HEK293 (cell line): Measurements from ENCODE around the gene TMC6.
A peak's percentile ranks its signal among the peaks of the same experiment; 100 is the strongest.

Source experiments
- CTCF ChIA-PET: fragments of 350-600 bp; formaldehyde crosslinking; extraction: SDS; loops from one replicate; lab custom pipeline; 2021; ENCODE audit warnings: antibody characterized with exemption; lab: Yijun Ruan, JAX
- POLR2A ChIA-PET: fragments of 300-600 bp; formaldehyde crosslinking; extraction: SDS; loops from one replicate; lab custom pipeline; 2020; ENCODE audit warnings: antibody characterized with exemption, inconsistent platforms; lab: Yijun Ruan, JAX
- H3K27ac ChIP-seq: fragments of 200-500 bp; sonication (Bioruptor generic); 2 replicates; pipeline ENCODE4 v1.5.1; 2014; ENCODE audit warnings: low read depth, low read length, control low read depth, inconsistent platforms; ENCODE audit errors: extremely low read depth
- H3K36me3 ChIP-seq, 2 experiments: fragments of 200-500 bp in 1 of 2; sonication (Bioruptor generic) in 1 of 2; 1 replicate in 1 of 2; 2 replicates in 1 of 2; pipeline ENCODE4 v1.5.1; 2014 to 2017; ENCODE audit warnings: inconsistent platforms in 2 of 2, low read length in 2 of 2; ENCODE audit not compliant: control insufficient read depth in 2 of 2, insufficient read depth in 1 of 2
- H3K4me1 ChIP-seq: fragments of 200-500 bp; sonication (Bioruptor generic); 2 replicates; pipeline ENCODE4 v1.5.1; 2014; ENCODE audit warnings: mild to moderate bottlenecking, low read length, inconsistent platforms; ENCODE audit not compliant: control insufficient read depth, insufficient read depth
- H3K4me3 ChIP-seq: 2 replicates; pipeline ENCODE4 v1.5.1; 2011; ENCODE audit warnings: low read depth, mild to moderate bottlenecking, control low read depth, low read length, moderate library complexity
- H3K9me3 ChIP-seq: fragments of 200-500 bp; sonication (Bioruptor generic); 2 replicates; pipeline ENCODE4 v1.5.1; 2014; ENCODE audit warnings: low read depth, low read length, inconsistent platforms; ENCODE audit not compliant: control insufficient read depth, insufficient read depth
- BCL11A ChIP-seq: fragments of 450-650 bp; formaldehyde crosslinking; IDR thresholded peaks from 2 replicates; pipeline ENCODE4 v1.5.1; 2016; ENCODE audit warnings: low read depth, missing biosample characterization, missing genetic modification characterization
- GLIS1 ChIP-seq: fragments of 450-650 bp; formaldehyde crosslinking; IDR thresholded peaks from 2 replicates; pipeline ENCODE4 v1.5.1; 2016; ENCODE audit warnings: missing biosample characterization, missing genetic modification characterization
- GLIS2 ChIP-seq: fragments of 450-650 bp; formaldehyde crosslinking; IDR thresholded peaks from 2 replicates; pipeline ENCODE4 v1.5.1; 2016; ENCODE audit warnings: missing biosample characterization, missing genetic modification characterization
- PBX3 ChIP-seq: sonication (generic); formaldehyde crosslinking; IDR thresholded peaks from 2 replicates; pipeline ENCODE4 v1.8.1; 2022; ENCODE audit warnings: mild to moderate bottlenecking, moderate library complexity, missing genetic modification reagents
- SP2 ChIP-seq: fragments of 450-650 bp; formaldehyde crosslinking; IDR thresholded peaks from 2 replicates; pipeline ENCODE4 v1.5.1; 2016; ENCODE audit warnings: missing biosample characterization, missing genetic modification characterization
- ZBTB20 ChIP-seq: fragments of 450-650 bp; formaldehyde crosslinking; IDR thresholded peaks from 2 replicates; pipeline ENCODE4 v1.5.1; 2016; ENCODE audit warnings: missing biosample characterization, missing genetic modification characterization
- ZBTB8A ChIP-seq: fragments of 450-650 bp; formaldehyde crosslinking; IDR thresholded peaks from 2 replicates; pipeline ENCODE4 v1.5.1; 2016; ENCODE audit warnings: missing biosample characterization, missing genetic modification characterization
- ZFP37 ChIP-seq: fragments of 450-650 bp; formaldehyde crosslinking; IDR thresholded peaks from 2 replicates; pipeline ENCODE4 v1.5.1; 2016; ENCODE audit warnings: missing biosample characterization, missing genetic modification characterization
- ZNF10 ChIP-seq: fragments of 450-650 bp; formaldehyde crosslinking; IDR thresholded peaks from 2 replicates; pipeline ENCODE4 v1.5.1; 2017; ENCODE audit warnings: missing biosample characterization, missing genetic modification characterization
- ZNF132 ChIP-seq: fragments of 450-650 bp; formaldehyde crosslinking; IDR thresholded peaks from 2 replicates; pipeline ENCODE4 v1.5.1; 2017; ENCODE audit warnings: missing biosample characterization, missing genetic modification characterization, borderline replicate concordance
- ZNF16 ChIP-seq: fragments of 450-650 bp; formaldehyde crosslinking; IDR thresholded peaks from 2 replicates; pipeline ENCODE4 v1.5.1; 2016; ENCODE audit warnings: low read depth, missing biosample characterization, missing genetic modification characterization
- ZNF175 ChIP-seq: fragments of 450-650 bp; formaldehyde crosslinking; IDR thresholded peaks from 2 replicates; pipeline ENCODE4 v1.5.1; 2016; ENCODE audit warnings: missing biosample characterization, missing genetic modification characterization
- ZNF391 ChIP-seq: fragments of 450-650 bp; formaldehyde crosslinking; IDR thresholded peaks from 2 replicates; pipeline ENCODE4 v1.5.1; 2016; ENCODE audit warnings: low read depth, missing biosample characterization, missing genetic modification characterization, borderline replicate concordance
- ZNF404 ChIP-seq: fragments of 450-650 bp; formaldehyde crosslinking; IDR thresholded peaks from 2 replicates; pipeline ENCODE4 v1.5.1; 2017; ENCODE audit warnings: missing biosample characterization, missing genetic modification characterization
- ZNF626 ChIP-seq: fragments of 450-650 bp; sonication (Bioruptor Pico); formaldehyde crosslinking; IDR thresholded peaks from 2 replicates; pipeline ENCODE4 v1.5.1; 2018; ENCODE audit warnings: missing biosample characterization, missing genetic modification characterization, inconsistent platforms
- ZNF629 ChIP-seq: fragments of 450-650 bp; formaldehyde crosslinking; IDR thresholded peaks from 2 replicates; pipeline ENCODE4 v1.5.1; 2017; ENCODE audit warnings: missing biosample characterization, missing genetic modification characterization
- ZNF670 ChIP-seq: fragments of 450-650 bp; formaldehyde crosslinking; IDR thresholded peaks from 2 replicates; pipeline ENCODE4 v1.5.1; 2016; ENCODE audit warnings: missing biosample characterization, missing genetic modification characterization, low read depth
- ZNF677 ChIP-seq: fragments of 450-650 bp; IDR thresholded peaks from 2 replicates; pipeline ENCODE4 v1.5.0; 2018; ENCODE audit warnings: missing biosample characterization, mild to moderate bottlenecking, missing genetic modification characterization, moderate library complexity
- ZNF707 ChIP-seq: fragments of 450-650 bp; formaldehyde crosslinking; IDR thresholded peaks from 2 replicates; pipeline ENCODE4 v1.5.1; 2016; ENCODE audit warnings: missing biosample characterization, missing genetic modification characterization
- ZNF777 ChIP-seq: fragments of 450-650 bp; formaldehyde crosslinking; IDR thresholded peaks from 2 replicates; pipeline ENCODE4 v1.5.1; 2017; ENCODE audit warnings: missing biosample characterization, missing genetic modification characterization, borderline replicate concordance
- TF ChIP-seq, protein P1 (sequence below): fragments of 450-650 bp; formaldehyde crosslinking; IDR thresholded peaks from 2 replicates; pipeline ENCODE4 v1.5.1; 2016; ENCODE audit warnings: missing biosample characterization, missing genetic modification characterization
- TF ChIP-seq, protein P2 (sequence below): fragments of 450-650 bp; formaldehyde crosslinking; IDR thresholded peaks from 2 replicates; pipeline ENCODE4 v1.5.1; 2016; ENCODE audit warnings: missing biosample characterization, missing genetic modification characterization

TMC6 gene

GRCh38 chr17:78127239-78127887, 1.2 kb downstream of the TMC6 start:
- CTCF ChIA-PET, result interaction anchor here (0.6 to 2.2 kb wide), 11 partner anchors 10 to 1446 kb away, joined by 3 to 13 read pairs (median 3); partner anchors contain the start of genes AFMID and TK1
- Histone ChIP-seq H3K4me3 (no peak overlapping the region), H3K36me3 (peaks cover 7 to 18% of the 10 kb centered on the region in 2 experiments; a peak in 2 of 3 replicates), H3K9me3 (no peaks in the 10 kb centered on the region), H3K4me1 (peaks cover 6% of the 10 kb centered on the region; the same call in 1 of the 2 replicates), H3K27ac (no peak overlapping the region; the same call in 1 of the 2 replicates)
- POLR2A ChIA-PET, result interaction anchor here (0.5 to 2.1 kb wide), 3 partner anchors 13 to 153 kb away, joined by 5 to 13 read pairs (median 8); no protein-coding TSS in a partner anchor
- TF ChIP-seq ZBTB20 (tag by site-specific recombination) (peak; percentile 17; the same call in 1 of the 2 replicates), ZNF777 (tag by site-specific recombination) (no peak), GLIS2 (tag by site-specific recombination) (peak; percentile 25), ZNF677 (tag by site-specific recombination) (no peak)

DNA sequence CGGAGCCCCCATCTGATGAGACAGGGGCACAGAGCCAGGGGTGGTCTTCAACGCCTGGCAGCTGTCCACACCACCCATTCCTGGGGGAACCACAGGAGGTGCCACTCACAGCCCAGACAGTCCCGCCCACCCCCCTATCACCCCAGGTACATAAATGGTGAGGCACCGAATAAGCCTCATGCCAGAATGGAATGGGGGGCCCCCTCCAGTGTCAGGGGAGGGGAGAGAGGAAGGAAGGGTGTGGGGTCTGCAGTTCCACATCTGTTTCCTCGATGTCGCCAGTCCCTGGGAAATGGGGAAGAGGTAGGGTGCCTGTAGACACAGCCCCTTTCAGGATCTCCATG, 1.7 kb downstream of the TMC6 start:
- peaks cover 6% of the 10 kb centered on the region; the same call in 1 of the 2 replicates for H3K4me1 ChIP-seq
- H3K36me3 ChIP-seq, result peaks cover 7 to 21% of the 10 kb centered on the region in 2 experiments; a peak in 2 of 3 replicates
- no peak overlapping the region for H3K27ac ChIP-seq
- ChIA-PET POLR2A (interaction anchor here (0.9 kb wide), 1 partner anchor 13 kb away, joined by 5 read pairs; no protein-coding TSS in a partner anchor), CTCF (interaction anchor here (0.7 to 2.2 kb wide), 6 partner anchors 11 to 60 kb away, joined by 3 to 13 read pairs (median 5); partner anchors contain the start of genes AFMID and TK1)
- no peak overlapping the region for H3K4me3 ChIP-seq
- TF ChIP-seq, protein P1, sequence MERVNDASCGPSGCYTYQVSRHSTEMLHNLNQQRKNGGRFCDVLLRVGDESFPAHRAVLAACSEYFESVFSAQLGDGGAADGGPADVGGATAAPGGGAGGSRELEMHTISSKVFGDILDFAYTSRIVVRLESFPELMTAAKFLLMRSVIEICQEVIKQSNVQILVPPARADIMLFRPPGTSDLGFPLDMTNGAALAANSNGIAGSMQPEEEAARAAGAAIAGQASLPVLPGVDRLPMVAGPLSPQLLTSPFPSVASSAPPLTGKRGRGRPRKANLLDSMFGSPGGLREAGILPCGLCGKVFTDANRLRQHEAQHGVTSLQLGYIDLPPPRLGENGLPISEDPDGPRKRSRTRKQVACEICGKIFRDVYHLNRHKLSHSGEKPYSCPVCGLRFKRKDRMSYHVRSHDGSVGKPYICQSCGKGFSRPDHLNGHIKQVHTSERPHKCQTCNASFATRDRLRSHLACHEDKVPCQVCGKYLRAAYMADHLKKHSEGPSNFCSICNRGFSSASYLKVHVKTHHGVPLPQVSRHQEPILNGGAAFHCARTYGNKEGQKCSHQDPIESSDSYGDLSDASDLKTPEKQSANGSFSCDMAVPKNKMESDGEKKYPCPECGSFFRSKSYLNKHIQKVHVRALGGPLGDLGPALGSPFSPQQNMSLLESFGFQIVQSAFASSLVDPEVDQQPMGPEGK (tag by site-specific recombination), result 0 out of 2 replicates have a peak, but pooled peaks have one; percentile 5
- no peak for TF ChIP-seq ZNF677 (tag by site-specific recombination)
- TF ChIP-seq GLIS1 (tag by site-specific recombination), result no peak
- TF ChIP-seq SP2 (tag by site-specific recombination), result 0 out of 2 replicates have a peak, but pooled peaks have one; percentile 7
- no peaks in the 10 kb centered on the region for H3K9me3 ChIP-seq

DNA sequence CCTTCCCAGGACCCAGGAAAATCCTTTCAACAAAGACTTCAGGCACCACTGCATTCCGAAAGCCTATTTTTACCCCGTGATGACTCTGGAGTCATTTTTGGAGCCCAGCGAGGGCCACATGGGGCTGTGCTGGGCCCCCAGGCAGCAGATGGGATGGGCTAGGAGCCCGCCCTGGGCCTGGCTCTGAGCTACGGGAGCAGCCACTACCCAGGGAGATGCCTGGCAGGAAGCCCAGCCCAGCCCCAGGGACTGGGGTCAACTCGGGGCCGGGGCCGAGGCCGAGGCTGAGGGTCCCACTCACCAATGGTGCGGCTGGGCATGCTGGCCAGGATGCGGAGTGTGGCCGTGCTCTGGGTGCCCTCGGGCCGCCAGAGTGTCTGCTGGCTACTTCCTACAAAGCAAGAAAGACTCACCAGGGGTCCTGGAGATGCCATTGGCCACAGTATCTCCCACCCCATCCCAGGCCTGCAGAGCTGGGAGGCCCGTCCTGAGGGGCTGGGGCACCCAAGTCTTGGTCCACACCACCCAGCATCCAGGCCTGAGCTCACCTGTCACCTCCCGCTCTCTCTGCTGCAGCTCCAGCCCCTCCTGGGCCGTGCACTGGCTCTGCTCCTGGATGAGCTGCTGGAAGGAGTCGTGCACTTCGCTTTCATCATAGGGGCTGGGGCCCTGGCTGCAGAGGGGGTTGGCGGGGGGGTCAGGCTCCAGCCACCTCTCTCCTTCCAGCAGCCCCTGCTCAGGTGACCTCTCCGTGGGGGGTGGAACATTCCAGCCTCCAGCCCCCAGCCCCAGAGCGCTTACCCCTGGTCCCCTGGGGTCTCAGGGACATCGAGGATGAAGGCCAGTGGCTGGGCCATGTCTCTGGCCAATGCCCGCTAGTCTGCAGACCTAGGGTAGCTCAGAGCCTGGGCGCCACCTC, 2.3 kb downstream of the TMC6 start:
- CTCF ChIA-PET, result interaction anchor here (0.6 to 2.2 kb wide), 9 partner anchors 10 to 1170 kb away, joined by 3 to 13 read pairs (median 3); partner anchors contain the start of genes AFMID and TK1
- peaks cover 7 to 21% of the 10 kb centered on the region in 2 experiments; a peak in 2 of 3 replicates for H3K36me3 ChIP-seq
- H3K9me3 ChIP-seq, result no peaks in the 10 kb centered on the region
- POLR2A ChIA-PET, result interaction anchor here (0.5 to 0.9 kb wide), 2 partner anchors 13 to 25 kb away, joined by 5 to 9 read pairs; no protein-coding TSS in a partner anchor
- H3K4me1 ChIP-seq, result peaks cover 6% of the 10 kb centered on the region; the same call in 1 of the 2 replicates
- no peak overlapping the region for H3K4me3 ChIP-seq
- no peak overlapping the region for H3K27ac ChIP-seq
- TF ChIP-seq, protein P2, sequence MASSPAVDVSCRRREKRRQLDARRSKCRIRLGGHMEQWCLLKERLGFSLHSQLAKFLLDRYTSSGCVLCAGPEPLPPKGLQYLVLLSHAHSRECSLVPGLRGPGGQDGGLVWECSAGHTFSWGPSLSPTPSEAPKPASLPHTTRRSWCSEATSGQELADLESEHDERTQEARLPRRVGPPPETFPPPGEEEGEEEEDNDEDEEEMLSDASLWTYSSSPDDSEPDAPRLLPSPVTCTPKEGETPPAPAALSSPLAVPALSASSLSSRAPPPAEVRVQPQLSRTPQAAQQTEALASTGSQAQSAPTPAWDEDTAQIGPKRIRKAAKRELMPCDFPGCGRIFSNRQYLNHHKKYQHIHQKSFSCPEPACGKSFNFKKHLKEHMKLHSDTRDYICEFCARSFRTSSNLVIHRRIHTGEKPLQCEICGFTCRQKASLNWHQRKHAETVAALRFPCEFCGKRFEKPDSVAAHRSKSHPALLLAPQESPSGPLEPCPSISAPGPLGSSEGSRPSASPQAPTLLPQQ (tag by site-specific recombination), result no peak
- no peak for TF ChIP-seq PBX3 (CRISPR knock-in tag)
- TF ChIP-seq GLIS1 (tag by site-specific recombination), result no peak
- peak; percentile 14; the same call in 1 of the 2 replicates for TF ChIP-seq GLIS2 (tag by site-specific recombination)
- no peak for TF ChIP-seq ZFP37 (tag by site-specific recombination)
- peak; percentile 64; the same call in 1 of the 2 replicates for TF ChIP-seq ZBTB8A
- TF ChIP-seq ZNF707 (tag by site-specific recombination), result no peak
- no peak for TF ChIP-seq ZNF404
- no peak for TF ChIP-seq ZNF10 (tag by site-specific recombination)
- TF ChIP-seq ZNF391 (tag by site-specific recombination), result no peak
- no peak for TF ChIP-seq BCL11A
- TF ChIP-seq ZNF175, result no peak
- TF ChIP-seq ZNF626 (tag by site-specific recombination), result no peak
- no peak for TF ChIP-seq ZNF670 (tag by site-specific recombination)
- no peak for TF ChIP-seq ZNF16
- no peak for TF ChIP-seq ZNF132 (tag by site-specific recombination)
- TF ChIP-seq ZNF629 (tag by site-specific recombination), result no peak
